Liver (tissue), 9 donors: ENCODE results near the gene UBE3B. TPM values are rescaled to one million over a fixed set of nuclear protein-coding genes. Genes with fewer than 3 reads are reported as not detected.

Source experiments
- DNase-seq: peaks from one replicate; pipeline ENCODE4 v3.0.0-alpha.2; 2017; ENCODE audit warnings: low spot score
- H3K27ac ChIP-seq, 2 donors: one replicate each; pipeline ENCODE4 v1.7.0; 2013; ENCODE audit warnings: inconsistent platforms in 2 of 2, low read length in 2 of 2, control low read depth in 1 of 2, low read depth in 1 of 2, mild to moderate bottlenecking in 1 of 2
- H3K27me3 ChIP-seq, 4 donors: one replicate each; pipeline versions ENCODE4 v1.6.1 to v1.7.0; 2013; ENCODE audit warnings: low read length in 3 of 4, inconsistent platforms in 1 of 4, mild to moderate bottlenecking in 1 of 4, moderate library complexity in 1 of 4; ENCODE audit not compliant: control insufficient read depth in 4 of 4, insufficient read depth in 4 of 4
- H3K36me3 ChIP-seq, 4 donors: one replicate each; pipeline versions ENCODE4 v1.6.1 to v1.7.0; 2013; ENCODE audit warnings: low read length in 3 of 4, mild to moderate bottlenecking in 3 of 4, low read depth in 1 of 4, moderate library complexity in 1 of 4; ENCODE audit not compliant: control insufficient read depth in 4 of 4, insufficient read depth in 3 of 4
- H3K4me1 ChIP-seq, 4 donors: one replicate each; pipeline versions ENCODE4 v1.6.1 to v1.7.0; 2013; ENCODE audit warnings: low read length in 3 of 4, mild to moderate bottlenecking in 3 of 4, moderate library complexity in 1 of 4; ENCODE audit not compliant: control insufficient read depth in 4 of 4, insufficient read depth in 4 of 4
- H3K4me3 ChIP-seq, 3 donors: one replicate each; pipeline versions ENCODE4 v1.6.1 to v1.7.0; 2013; ENCODE audit warnings: low read length in 3 of 3, control low read depth in 1 of 3, low read depth in 1 of 3, mild to moderate bottlenecking in 1 of 3
- H3K9ac ChIP-seq, 2 donors: one replicate each; pipeline ENCODE4 v1.7.0; 2013; ENCODE audit warnings: low read length in 2 of 2, mild to moderate bottlenecking in 2 of 2, moderate library complexity in 2 of 2, control low read depth in 1 of 2, low read depth in 1 of 2
- H3K9me3 ChIP-seq, 4 donors: one replicate each; pipeline versions ENCODE4 v1.6.1 to v1.7.0; 2013; ENCODE audit warnings: low read length in 3 of 4; ENCODE audit not compliant: control insufficient read depth in 4 of 4
- EGR1 ChIP-seq, 2 donors: IDR thresholded peaks; 2 replicates each; pipeline ENCODE4 v1.6.1; 2016 to 2018; ENCODE audit warnings: antibody characterized with exemption in 2 of 2, low read depth in 2 of 2
- FOXA1 ChIP-seq: IDR thresholded peaks from 2 replicates; pipeline ENCODE4 v1.6.1; 2016; ENCODE audit warnings: antibody characterized with exemption
- FOXA2 ChIP-seq: IDR thresholded peaks from 2 replicates; pipeline ENCODE4 v1.6.1; 2016; ENCODE audit warnings: antibody characterized with exemption
- HNF4A ChIP-seq, 2 donors: conservative IDR thresholded peaks; 2 replicates each; pipeline ENCODE4 v1.6.1; 2016; ENCODE audit warnings: antibody characterized with exemption in 2 of 2, mild to moderate bottlenecking in 2 of 2
- HNF4G ChIP-seq: IDR thresholded peaks from 2 replicates; pipeline ENCODE4 v1.6.1; 2016; ENCODE audit warnings: antibody characterized with exemption
- JUND ChIP-seq, 2 donors: IDR thresholded peaks; 2 replicates each; pipeline ENCODE4 v1.6.1; 2016; ENCODE audit warnings: antibody characterized with exemption in 2 of 2
- NR2F2 ChIP-seq: IDR thresholded peaks from 2 replicates; pipeline ENCODE4 v1.6.1; 2016; ENCODE audit warnings: antibody characterized with exemption
- SP1 ChIP-seq: IDR thresholded peaks from 2 replicates; pipeline ENCODE4 v1.6.1; 2018; ENCODE audit warnings: antibody characterized with exemption, mild to moderate bottlenecking
- TAF1 ChIP-seq: conservative IDR thresholded peaks from 2 replicates; pipeline ENCODE4 v1.6.1; 2016; ENCODE audit warnings: antibody characterized with exemption, mild to moderate bottlenecking
- whole genome bisulfite sequencing: extraction: QIAGEN DNeasy Blood & Tissue Kit; methylation state at CpG from one replicate; pipeline ENCODE4 v1.1.7; 2013; 5-methylcytosine and 5-hydroxymethylcytosine counted together
- polyA plus RNA-seq, 2 donors: library from polyadenylated mRNA; stranded (reverse) in 1 of 2; unstranded in 1 of 2; fragments of 200-250 nt in 1 of 2; fragments of >200 nt in 1 of 2; fragmentation: Nextera tagmentation in 1 of 2; extraction: Ambion mirVana in 1 of 2; gene quantifications; one replicate each; pipeline versions ENCODE4 v1.2.1 to v1.2.3, GENCODE V29; 2013 to 2015
- total RNA-seq, 2 donors: library from RNA; depleted of rRNA; stranded (reverse); fragments of >200 nt; gene quantifications; one replicate each; pipeline ENCODE4 v1.2.3, GENCODE V29; 2014
- TF ChIP-seq, protein P1 (sequence below): IDR thresholded peaks from 2 replicates; pipeline ENCODE4 v1.6.1; 2016; ENCODE audit warnings: antibody characterized with exemption
- TF ChIP-seq, protein P2 (sequence below): fragments of 150-350 bp; IDR thresholded peaks from 2 replicates; pipeline ENCODE4 v1.5.1; 2017; ENCODE audit warnings: improper control_type of control experiment, low read depth, low read length; ENCODE audit not compliant: missing input control
- TF ChIP-seq, protein P3 (sequence below): IDR thresholded peaks from 2 replicates; pipeline ENCODE4 v1.6.1; 2016; ENCODE audit warnings: antibody characterized with exemption
- TF ChIP-seq, protein P4 (sequence below): IDR thresholded peaks from 2 replicates; pipeline ENCODE4 v1.6.1; 2016; ENCODE audit warnings: antibody characterized with exemption
- TF ChIP-seq, protein P5 (sequence below): IDR thresholded peaks from 2 replicates; pipeline ENCODE4 v1.6.1; 2016; ENCODE audit warnings: antibody characterized with exemption, mild to moderate bottlenecking
- donor health status: healthy.
- donor health status: healthy.
- donor health status: healthy.
- donor health status: healthy.
- donor health status: healthy.

Gene UBE3B
- total and polyA plus RNA-seq, 4 donors, result 9.3 to 43.4 (median 24.1) TPM

DNA sequence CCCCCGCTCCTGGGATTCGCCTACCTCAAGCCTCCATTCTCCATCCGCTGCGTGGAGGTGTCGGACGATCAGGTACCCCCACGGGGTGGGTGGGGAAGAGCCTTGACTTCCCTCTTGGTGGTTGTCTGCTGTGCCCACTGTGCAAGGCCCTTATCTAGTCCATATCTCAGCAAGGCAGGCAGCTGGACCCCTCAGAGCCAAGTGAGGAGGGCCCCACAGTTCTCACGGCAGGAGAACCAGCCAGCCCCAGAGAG, 56.0 kb downstream of the UBE3B start:
- Histone ChIP-seq H3K9ac (no peak overlapping the region), H3K27ac (no peak overlapping the region), H3K27me3 (no peaks in the 10 kb centered on the region), H3K9me3 (no peaks in the 10 kb centered on the region), H3K4me1 (no peaks in the 10 kb centered on the region), H3K36me3 (peaks cover 3 to 49% (median 20%) of the 10 kb centered on the region in 4 donors), H3K4me3 (no peak overlapping the region)
- 97% methylated on average over 8 of the region's 8 CpGs for WGBS
- no peak for DNase-seq
- TF ChIP-seq NR2F2, result no peak
- TF ChIP-seq, protein P1, sequence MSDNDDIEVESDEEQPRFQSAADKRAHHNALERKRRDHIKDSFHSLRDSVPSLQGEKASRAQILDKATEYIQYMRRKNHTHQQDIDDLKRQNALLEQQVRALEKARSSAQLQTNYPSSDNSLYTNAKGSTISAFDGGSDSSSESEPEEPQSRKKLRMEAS, result no peak
- TF ChIP-seq, protein P2, sequence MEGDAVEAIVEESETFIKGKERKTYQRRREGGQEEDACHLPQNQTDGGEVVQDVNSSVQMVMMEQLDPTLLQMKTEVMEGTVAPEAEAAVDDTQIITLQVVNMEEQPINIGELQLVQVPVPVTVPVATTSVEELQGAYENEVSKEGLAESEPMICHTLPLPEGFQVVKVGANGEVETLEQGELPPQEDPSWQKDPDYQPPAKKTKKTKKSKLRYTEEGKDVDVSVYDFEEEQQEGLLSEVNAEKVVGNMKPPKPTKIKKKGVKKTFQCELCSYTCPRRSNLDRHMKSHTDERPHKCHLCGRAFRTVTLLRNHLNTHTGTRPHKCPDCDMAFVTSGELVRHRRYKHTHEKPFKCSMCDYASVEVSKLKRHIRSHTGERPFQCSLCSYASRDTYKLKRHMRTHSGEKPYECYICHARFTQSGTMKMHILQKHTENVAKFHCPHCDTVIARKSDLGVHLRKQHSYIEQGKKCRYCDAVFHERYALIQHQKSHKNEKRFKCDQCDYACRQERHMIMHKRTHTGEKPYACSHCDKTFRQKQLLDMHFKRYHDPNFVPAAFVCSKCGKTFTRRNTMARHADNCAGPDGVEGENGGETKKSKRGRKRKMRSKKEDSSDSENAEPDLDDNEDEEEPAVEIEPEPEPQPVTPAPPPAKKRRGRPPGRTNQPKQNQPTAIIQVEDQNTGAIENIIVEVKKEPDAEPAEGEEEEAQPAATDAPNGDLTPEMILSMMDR, result no peak
- TF ChIP-seq FOXA1, result no peak
- no peak for TF ChIP-seq FOXA2
- TF ChIP-seq, protein P3, sequence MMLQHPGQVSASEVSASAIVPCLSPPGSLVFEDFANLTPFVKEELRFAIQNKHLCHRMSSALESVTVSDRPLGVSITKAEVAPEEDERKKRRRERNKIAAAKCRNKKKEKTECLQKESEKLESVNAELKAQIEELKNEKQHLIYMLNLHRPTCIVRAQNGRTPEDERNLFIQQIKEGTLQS, result no peak
- TF ChIP-seq, protein P4, sequence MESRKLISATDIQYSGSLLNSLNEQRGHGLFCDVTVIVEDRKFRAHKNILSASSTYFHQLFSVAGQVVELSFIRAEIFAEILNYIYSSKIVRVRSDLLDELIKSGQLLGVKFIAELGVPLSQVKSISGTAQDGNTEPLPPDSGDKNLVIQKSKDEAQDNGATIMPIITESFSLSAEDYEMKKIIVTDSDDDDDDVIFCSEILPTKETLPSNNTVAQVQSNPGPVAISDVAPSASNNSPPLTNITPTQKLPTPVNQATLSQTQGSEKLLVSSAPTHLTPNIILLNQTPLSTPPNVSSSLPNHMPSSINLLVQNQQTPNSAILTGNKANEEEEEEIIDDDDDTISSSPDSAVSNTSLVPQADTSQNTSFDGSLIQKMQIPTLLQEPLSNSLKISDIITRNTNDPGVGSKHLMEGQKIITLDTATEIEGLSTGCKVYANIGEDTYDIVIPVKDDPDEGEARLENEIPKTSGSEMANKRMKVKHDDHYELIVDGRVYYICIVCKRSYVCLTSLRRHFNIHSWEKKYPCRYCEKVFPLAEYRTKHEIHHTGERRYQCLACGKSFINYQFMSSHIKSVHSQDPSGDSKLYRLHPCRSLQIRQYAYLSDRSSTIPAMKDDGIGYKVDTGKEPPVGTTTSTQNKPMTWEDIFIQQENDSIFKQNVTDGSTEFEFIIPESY, result no peak
- no peak for TF ChIP-seq SP1

DNA sequence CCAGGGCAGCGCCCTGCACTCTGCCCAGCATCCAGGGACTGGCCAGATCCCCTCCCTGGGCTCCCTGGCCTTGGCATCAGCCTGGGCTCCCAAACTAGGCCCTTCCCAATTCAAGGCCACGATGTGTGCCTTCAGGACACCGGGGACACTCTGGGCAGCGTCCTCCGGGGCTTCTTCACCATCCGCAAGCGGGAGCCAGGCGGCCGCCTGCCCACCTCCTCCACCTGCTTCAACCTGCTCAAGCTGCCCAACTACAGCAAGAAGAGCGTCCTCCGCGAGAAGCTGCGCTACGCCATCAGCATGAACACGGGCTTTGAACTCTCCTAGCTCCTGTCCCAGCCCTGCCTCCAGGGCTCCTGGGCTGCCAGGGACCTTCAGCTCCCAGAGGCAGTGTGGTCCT, 57.0 kb downstream of the UBE3B start:
- Histone ChIP-seq H3K27ac (no peak overlapping the region), H3K4me3 (no peak overlapping the region), H3K4me1 (no peaks in the 10 kb centered on the region), H3K36me3 (peaks cover 3 to 48% (median 20%) of the 10 kb centered on the region in 4 donors), H3K9me3 (no peaks in the 10 kb centered on the region), H3K27me3 (no peaks in the 10 kb centered on the region), H3K9ac (no peak overlapping the region)
- TF ChIP-seq, protein P3, result no peak
- TF ChIP-seq HNF4G, result no peak
- no peak for TF ChIP-seq EGR1 (IDR thresholded peaks at IDR 0.05; ENCODE audit: low read depth in 2 of 2)
- TF ChIP-seq, protein P1, result no peak
- TF ChIP-seq HNF4A (conservative IDR thresholded peaks at IDR 0.05), result no peak
- TF ChIP-seq JUND (IDR thresholded peaks at IDR 0.05), result no peak
- TF ChIP-seq TAF1, result no peak
- TF ChIP-seq, protein P5, sequence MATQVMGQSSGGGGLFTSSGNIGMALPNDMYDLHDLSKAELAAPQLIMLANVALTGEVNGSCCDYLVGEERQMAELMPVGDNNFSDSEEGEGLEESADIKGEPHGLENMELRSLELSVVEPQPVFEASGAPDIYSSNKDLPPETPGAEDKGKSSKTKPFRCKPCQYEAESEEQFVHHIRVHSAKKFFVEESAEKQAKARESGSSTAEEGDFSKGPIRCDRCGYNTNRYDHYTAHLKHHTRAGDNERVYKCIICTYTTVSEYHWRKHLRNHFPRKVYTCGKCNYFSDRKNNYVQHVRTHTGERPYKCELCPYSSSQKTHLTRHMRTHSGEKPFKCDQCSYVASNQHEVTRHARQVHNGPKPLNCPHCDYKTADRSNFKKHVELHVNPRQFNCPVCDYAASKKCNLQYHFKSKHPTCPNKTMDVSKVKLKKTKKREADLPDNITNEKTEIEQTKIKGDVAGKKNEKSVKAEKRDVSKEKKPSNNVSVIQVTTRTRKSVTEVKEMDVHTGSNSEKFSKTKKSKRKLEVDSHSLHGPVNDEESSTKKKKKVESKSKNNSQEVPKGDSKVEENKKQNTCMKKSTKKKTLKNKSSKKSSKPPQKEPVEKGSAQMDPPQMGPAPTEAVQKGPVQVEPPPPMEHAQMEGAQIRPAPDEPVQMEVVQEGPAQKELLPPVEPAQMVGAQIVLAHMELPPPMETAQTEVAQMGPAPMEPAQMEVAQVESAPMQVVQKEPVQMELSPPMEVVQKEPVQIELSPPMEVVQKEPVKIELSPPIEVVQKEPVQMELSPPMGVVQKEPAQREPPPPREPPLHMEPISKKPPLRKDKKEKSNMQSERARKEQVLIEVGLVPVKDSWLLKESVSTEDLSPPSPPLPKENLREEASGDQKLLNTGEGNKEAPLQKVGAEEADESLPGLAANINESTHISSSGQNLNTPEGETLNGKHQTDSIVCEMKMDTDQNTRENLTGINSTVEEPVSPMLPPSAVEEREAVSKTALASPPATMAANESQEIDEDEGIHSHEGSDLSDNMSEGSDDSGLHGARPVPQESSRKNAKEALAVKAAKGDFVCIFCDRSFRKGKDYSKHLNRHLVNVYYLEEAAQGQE, result no peak
- 96% methylated on average over 15 of the region's 15 CpGs for WGBS
- DNase-seq, result no peak
